Chondrocyte (in vitro differentiated cells): Measurements from ENCODE around the gene EIF1B. TPM values are rescaled to one million over a fixed set of nuclear protein-coding genes. Genes with fewer than 3 reads are reported as not detected.

Source experiments
- DNase-seq: peaks from one replicate; pipeline ENCODE4 v3.0.0; 2021; ENCODE audit warnings: mixed read lengths, low spot score
- H3K27ac Mint-ChIP-seq: one replicate; pipeline ENCODE4 v1.8.0; 2021; ENCODE audit warnings: mild to moderate bottlenecking, moderate library complexity, mixed read lengths; ENCODE audit not compliant: unreplicated experiment
- H3K27me3 Mint-ChIP-seq: 2 replicates; pipeline ENCODE4 v1.8.0; 2021; ENCODE audit warnings: low read depth, mixed read lengths
- H3K36me3 Mint-ChIP-seq: 2 replicates; pipeline ENCODE4 v1.8.0; 2021; ENCODE audit warnings: low read depth, mixed read lengths
- H3K4me1 Mint-ChIP-seq: 2 replicates; pipeline ENCODE4 v1.8.0; 2021; ENCODE audit warnings: low read depth, mild to moderate bottlenecking, mixed read lengths
- H3K4me3 Mint-ChIP-seq: one replicate; pipeline ENCODE4 v1.8.0; 2021; ENCODE audit warnings: mild to moderate bottlenecking, moderate library complexity, mixed read lengths; ENCODE audit not compliant: unreplicated experiment
- H3K9me3 Mint-ChIP-seq: 2 replicates; pipeline ENCODE4 v1.8.0; 2021; ENCODE audit warnings: low read depth, mixed read lengths
- total RNA-seq: library from RNA; stranded (reverse); gene quantifications from 3 replicates; pipeline ENCODE4 v1.2.1, GENCODE V29; 2021
- TF ChIP-seq, protein P1 (sequence below): fragments of 200-600 bp; sonication (generic); IDR thresholded peaks from 2 replicates; pipeline ENCODE4 v1.5.0; 2021; ENCODE audit warnings: antibody characterized with exemption, mild to moderate bottlenecking, moderate library complexity

EIF1B gene
- total RNA-seq, 1 donor from 2014 or later, result 58.1 TPM

- TF ChIP-seq, protein P1, sequence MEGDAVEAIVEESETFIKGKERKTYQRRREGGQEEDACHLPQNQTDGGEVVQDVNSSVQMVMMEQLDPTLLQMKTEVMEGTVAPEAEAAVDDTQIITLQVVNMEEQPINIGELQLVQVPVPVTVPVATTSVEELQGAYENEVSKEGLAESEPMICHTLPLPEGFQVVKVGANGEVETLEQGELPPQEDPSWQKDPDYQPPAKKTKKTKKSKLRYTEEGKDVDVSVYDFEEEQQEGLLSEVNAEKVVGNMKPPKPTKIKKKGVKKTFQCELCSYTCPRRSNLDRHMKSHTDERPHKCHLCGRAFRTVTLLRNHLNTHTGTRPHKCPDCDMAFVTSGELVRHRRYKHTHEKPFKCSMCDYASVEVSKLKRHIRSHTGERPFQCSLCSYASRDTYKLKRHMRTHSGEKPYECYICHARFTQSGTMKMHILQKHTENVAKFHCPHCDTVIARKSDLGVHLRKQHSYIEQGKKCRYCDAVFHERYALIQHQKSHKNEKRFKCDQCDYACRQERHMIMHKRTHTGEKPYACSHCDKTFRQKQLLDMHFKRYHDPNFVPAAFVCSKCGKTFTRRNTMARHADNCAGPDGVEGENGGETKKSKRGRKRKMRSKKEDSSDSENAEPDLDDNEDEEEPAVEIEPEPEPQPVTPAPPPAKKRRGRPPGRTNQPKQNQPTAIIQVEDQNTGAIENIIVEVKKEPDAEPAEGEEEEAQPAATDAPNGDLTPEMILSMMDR, result no peak
- Mint-ChIP-seq H3K36me3 (peaks cover 3% of the 10 kb centered on the region), H3K27ac (peak overlapping the region; percentile 58), H3K4me1 (peaks cover 23% of the 10 kb centered on the region), H3K4me3 (no peak overlapping the region), H3K9me3 (peaks cover 10% of the 10 kb centered on the region), H3K27me3 (no peaks in the 10 kb centered on the region)
- DNase-seq, result no peak
Observed at GRCh38 chr3:40299721-40300335, 9.7 kb upstream of the EIF1B start.

GRCh38 chr3:40302784-40303183 is 6.7 kb upstream of the EIF1B start:
- Mint-ChIP-seq H3K4me3 (no peak overlapping the region), H3K27ac (no peak overlapping the region), H3K36me3 (no peaks in the 10 kb centered on the region), H3K27me3 (no peaks in the 10 kb centered on the region), H3K4me1 (peaks cover 23% of the 10 kb centered on the region), H3K9me3 (peaks cover 10% of the 10 kb centered on the region)
- no peak for DNase-seq
- TF ChIP-seq, protein P1, result no peak

DNA sequence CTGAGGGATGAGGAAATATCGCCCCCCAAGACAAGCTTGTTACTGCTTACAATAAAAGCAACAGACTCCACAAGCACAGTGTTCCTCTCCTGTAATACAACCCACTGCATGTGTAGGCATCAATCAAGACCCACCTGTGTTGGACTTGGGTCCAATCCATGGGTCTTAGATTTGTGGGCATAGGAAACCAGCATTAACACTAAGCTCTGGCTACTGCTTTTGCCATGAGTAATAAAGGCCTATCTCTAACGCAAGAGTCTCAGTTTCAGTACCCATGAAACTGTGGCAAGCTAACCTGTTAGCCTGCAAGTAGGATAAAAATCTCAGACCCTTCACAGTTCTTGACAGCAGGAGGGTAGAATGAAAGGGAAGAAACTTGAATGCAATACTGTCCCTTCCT is 5.2 kb upstream of the EIF1B start:
- H3K27me3 Mint-ChIP-seq, result no peaks in the 10 kb centered on the region
- H3K9me3 Mint-ChIP-seq, result peaks cover 10% of the 10 kb centered on the region
- H3K27ac Mint-ChIP-seq, result no peak overlapping the region

DNA sequence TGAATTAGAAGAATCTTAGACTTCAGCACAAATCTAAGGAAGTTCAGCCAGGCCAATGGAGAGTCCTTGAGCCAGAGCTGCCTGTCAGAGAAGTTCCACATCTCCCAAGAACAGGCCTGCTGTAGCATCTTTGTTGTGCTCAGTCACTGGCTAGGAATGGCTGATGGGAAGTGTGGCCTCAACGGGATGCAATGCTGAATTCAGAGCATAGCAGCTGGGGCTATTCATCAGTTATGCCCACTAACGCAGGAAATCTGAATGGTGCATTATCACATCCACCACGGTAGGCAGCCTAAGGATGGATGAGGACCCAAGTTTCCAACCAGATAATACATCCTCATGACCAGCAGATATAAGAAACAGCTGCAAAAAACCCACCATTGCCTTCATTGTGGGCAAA is 3.2 kb upstream of the EIF1B start:
- TF ChIP-seq, protein P1, result no peak
- DNase-seq, result no peak
- Mint-ChIP-seq H3K27me3 (no peaks in the 10 kb centered on the region), H3K36me3 (peaks cover 7% of the 10 kb centered on the region), H3K4me3 (no peak overlapping the region), H3K27ac (no peak overlapping the region), H3K4me1 (peaks cover 27% of the 10 kb centered on the region), H3K9me3 (peaks cover 8% of the 10 kb centered on the region)

More for the DNA sequence above, 5.2 kb upstream of the EIF1B start:
- TF ChIP-seq, protein P1, result no peak
- no peaks in the 10 kb centered on the region for H3K36me3 Mint-ChIP-seq
- DNase-seq, result no peak
- H3K4me1 Mint-ChIP-seq, result peaks cover 28% of the 10 kb centered on the region
- H3K4me3 Mint-ChIP-seq, result no peak overlapping the region

- TF ChIP-seq, protein P1, result no peak
- DNase-seq, result no peak
Observed at GRCh38 chr3:40307176-40307575, 2.3 kb upstream of the EIF1B start.

More at GRCh38 chr3:40307176-40307575, 2.3 kb upstream of the EIF1B start:
- Mint-ChIP-seq H3K9me3 (no peaks in the 10 kb centered on the region), H3K4me3 (no peak overlapping the region), H3K36me3 (peaks cover 13% of the 10 kb centered on the region), H3K4me1 (peaks cover 30% of the 10 kb centered on the region), H3K27me3 (no peaks in the 10 kb centered on the region), H3K27ac (no peak overlapping the region)
